ENCODE results near the gene ENTPD2.
"Not testable (repeated sequence)": the region's sequence is repeated elsewhere in the genome, so short reads cannot be mapped to it uniquely, and the experiment has no call there.

Gene ENTPD2

GRCh38 chr9:137012694-137013570, 40.9 kb downstream of the ENTPD2 start:
- DNase-seq: no peak

DNA sequence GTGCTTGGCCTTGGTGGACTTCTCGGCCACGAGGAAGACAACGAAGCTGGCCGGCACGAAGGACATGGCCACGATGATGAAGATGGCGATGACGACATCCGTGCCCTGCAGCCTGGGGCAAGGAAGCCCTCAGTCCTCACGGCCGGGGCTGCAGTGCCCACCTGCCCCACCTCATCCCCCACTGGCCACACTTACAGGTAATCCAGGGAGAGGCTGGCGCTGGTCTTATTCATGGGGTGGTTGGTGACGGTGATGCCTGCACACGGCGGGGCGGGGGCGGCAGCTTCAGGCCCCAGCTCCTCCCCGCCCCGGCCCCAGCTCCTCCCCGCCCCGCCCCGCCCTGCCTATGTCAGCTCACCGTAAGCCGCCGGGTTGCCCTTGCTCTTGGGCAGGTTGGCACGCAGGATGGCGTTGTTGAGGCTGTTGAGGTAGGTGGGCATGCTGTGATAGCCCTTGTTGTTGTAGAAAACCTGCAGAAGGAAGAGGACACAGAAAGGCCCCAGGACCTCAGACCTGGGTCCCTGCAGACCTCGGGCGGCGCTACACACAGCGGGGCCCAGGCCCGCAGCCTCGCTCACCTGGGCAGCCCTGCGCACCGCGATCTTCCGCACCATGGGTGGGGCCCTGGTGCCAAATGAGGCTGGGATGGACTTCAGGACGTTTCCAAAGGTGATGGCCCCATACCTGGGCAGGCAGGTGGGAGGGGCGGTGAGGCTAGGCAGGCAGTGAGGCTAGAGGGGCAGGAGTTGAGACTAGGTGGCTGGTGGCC, 41.8 kb downstream of the ENTPD2 start:
- no peak for DNase-seq

DNA sequence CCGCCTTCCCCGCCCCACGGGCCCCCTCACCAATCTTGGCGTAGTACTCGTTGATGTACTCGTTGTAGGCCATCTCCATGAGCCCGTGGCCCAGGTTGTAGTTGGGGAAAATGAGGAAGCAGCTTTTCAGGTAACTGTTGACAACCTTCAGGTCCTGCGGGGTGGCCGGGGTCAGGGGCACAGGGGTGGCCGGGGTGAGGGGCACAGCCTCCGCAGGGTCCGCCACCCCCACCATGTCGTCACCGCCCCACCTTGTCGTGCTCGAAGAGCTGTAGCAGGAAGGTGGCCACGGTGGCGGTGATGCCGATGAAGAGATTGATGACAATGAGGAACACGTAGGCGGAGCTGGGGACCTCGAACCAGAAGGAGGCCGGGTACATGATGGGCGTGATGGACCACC, 42.7 kb downstream of the ENTPD2 start:
- no peak for DNase-seq

GRCh38 chr9:137009938-137010732, 43.7 kb downstream of the ENTPD2 start:
- no peak for DNase-seq

DNA sequence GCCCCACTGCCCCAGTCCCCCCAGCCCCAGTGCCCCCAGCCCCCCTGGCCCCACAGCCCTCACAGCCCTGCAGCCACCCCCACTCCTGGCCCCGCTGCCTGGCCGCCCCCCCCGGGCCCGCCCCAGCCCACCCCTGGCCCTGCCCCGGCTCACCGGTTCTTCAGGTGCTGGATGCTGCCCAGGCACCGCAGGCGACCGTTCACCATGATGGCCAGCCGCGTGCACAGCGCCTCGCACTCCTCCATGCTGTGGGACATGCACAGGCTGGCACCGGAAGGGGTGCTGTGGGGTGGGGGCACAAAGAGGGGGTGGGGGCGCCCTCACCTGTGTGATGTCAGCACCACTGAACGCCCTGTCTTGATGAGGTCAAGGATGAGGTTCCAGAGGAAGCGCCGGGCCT, 44.6 kb downstream of the ENTPD2 start:
- DNase-seq: no peak

DNA sequence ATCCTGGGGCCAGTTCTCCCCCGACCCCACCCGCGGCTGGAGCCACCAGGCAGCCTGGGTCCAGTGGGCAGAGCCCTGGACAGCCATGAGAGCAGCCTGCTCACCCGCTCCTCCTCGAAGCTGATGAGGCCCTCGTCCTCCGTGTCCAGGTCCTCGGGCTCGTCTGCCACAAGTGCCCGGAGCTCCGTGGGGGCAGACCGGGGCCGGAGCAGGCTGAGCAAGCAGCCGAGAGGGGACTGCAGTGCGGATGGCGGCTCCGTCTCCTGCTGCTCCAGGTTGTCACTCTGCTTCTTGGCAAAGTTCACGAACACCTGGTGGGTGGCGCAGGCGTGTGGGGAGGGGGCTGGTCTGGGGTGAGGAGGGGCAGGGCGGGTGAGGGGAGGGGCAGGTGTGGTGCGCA, 45.5 kb downstream of the ENTPD2 start:
- no peak for DNase-seq

DNA sequence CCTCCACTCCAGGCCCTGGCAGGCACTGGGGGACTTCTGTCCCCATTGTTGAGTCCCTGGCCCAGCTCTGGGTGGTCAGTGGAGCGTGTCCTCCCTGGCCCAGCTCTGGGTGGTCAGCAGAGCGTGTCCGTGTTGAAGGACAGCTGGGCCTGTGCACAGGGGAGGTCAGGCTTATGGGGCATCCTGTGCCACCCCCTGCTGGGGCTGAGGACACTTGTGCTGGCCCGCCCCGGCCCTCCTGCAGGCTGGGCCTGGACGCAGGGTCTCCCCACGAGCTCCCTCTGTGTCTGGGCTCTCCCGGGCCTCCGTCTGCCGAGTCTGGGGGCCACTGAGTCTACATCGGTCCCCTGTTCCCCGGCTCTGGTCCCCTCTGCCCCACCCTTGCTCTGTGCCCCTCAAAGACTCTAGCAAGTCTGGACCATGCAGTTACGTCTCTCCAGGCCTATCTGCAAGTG, 46.0 kb downstream of the ENTPD2 start:
- no peak for DNase-seq

DNA sequence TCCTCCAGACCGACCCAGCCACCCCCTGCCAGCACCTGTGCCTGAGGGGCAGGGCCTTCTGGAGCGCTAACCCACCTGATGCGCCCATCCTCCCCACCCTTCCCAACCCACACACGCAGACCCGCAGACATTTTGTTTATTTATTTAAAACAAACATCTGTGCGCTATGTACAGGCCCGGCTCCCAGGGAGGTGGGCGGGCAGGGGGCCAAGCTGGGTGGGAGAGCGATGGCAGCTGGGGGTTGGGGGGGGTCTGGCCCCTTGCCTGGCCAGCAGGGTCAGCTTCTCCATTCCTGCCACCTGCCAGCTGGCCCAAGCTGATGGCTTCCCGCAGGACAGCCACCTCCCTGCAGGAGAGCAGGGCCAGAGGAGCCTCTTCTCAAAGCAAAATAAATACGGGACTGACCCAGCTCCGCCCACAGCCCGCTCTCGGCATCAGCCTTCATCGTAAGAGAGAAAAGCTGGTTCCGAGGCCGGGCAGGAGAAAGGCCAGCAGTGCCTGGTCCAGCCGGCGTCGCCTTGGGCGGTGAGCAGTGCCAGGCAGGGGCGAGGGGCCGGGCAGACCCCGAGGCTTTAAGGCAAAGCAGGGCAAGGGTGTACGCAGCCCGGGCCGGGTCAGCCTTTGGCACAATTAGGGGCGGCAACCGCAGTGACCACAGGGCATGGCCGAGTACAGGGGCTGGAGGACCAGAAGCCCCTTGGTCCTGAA, 46.6 kb downstream of the ENTPD2 start:
- no peak for DNase-seq

- no peak for DNase-seq
Measured at GRCh38 chr9:137006116-137007003, 47.5 kb downstream of the ENTPD2 start.

- not testable (repeated sequence) for DNase-seq
Measured at GRCh38 chr9:137004285-137004684, 49.6 kb downstream of the ENTPD2 start.

- no peak for DNase-seq
Measured at GRCh38 chr9:137002646-137003041, 51.2 kb downstream of the ENTPD2 start.

GRCh38 chr9:137001857-137002645, 51.8 kb downstream of the ENTPD2 start:
- no peak for DNase-seq

GRCh38 chr9:137000177-137000930, 53.5 kb downstream of the ENTPD2 start:
- DNase-seq: peak; percentile 39
